Effector memory CD4-positive, alpha-beta T cell (primary cell): ENCODE results near the gene CIZ1.
"Not testable (repeated sequence)": the region's sequence is repeated elsewhere in the genome, so short reads cannot be mapped to it uniquely, and the experiment has no call there.

Source experiments
- DNase-seq, 3 donors: peaks; one replicate each; pipeline ENCODE4 v3.0.0-alpha.2; 2020
- H3K27ac ChIP-seq: 2 replicates; pipeline ENCODE4 v1.7.0; 2013; ENCODE audit warnings: mild to moderate bottlenecking, low read length, moderate library complexity; ENCODE audit not compliant: insufficient read depth, poor library complexity, severe bottlenecking
- H3K27me3 ChIP-seq: replicated peaks from 2 replicates; pipeline ENCODE4 v1.7.0; 2013; ENCODE audit warnings: mild to moderate bottlenecking, low read length; ENCODE audit not compliant: insufficient read depth, control insufficient read depth, poor library complexity, severe bottlenecking
- H3K36me3 ChIP-seq: 2 replicates; pipeline ENCODE4 v1.7.0; 2013; ENCODE audit warnings: mild to moderate bottlenecking, low read length, moderate library complexity; ENCODE audit not compliant: control insufficient read depth, insufficient read depth
- H3K4me1 ChIP-seq: 2 replicates; pipeline ENCODE4 v1.7.0; 2013; ENCODE audit warnings: low read length, mild to moderate bottlenecking; ENCODE audit not compliant: control insufficient read depth, insufficient read depth, poor library complexity, severe bottlenecking
- H3K4me3 ChIP-seq: 2 replicates; pipeline ENCODE4 v1.7.0; 2013; ENCODE audit warnings: low read length, low read depth, mild to moderate bottlenecking; ENCODE audit not compliant: insufficient read depth, poor library complexity, severe bottlenecking
- H3K9me3 ChIP-seq: 2 replicates; pipeline ENCODE4 v1.7.0; 2013; ENCODE audit warnings: mild to moderate bottlenecking, low read length, moderate library complexity; ENCODE audit not compliant: control insufficient read depth

CIZ1 gene

DNA sequence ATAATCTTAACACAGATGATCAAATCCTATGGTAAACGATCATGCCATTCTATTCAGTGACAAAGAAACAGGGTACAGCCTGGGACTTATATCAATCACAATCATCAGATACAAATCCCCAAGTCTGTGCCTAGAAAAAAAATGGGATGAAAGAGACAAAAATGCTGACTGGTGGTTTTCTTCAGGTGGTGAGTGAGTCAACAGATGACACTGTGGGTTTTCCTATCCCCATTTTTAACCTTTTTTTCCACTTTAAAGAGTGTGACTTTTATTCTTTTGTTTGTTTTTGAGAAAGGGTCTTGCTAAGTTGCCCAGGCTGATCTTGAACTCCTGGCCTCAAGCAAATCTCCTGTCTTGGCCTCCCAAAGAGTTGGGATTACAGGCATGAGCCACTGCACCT is 3.2 kb downstream of the CIZ1 start:
- no peak overlapping the region for H3K4me3 ChIP-seq
- no peaks in the 10 kb centered on the region for H3K27me3 ChIP-seq
- DNase-seq = no peak
- H3K4me1 ChIP-seq = peaks cover 19% of the 10 kb centered on the region
- no peaks in the 10 kb centered on the region for H3K9me3 ChIP-seq
- peaks cover 22% of the 10 kb centered on the region for H3K36me3 ChIP-seq
- no peak overlapping the region for H3K27ac ChIP-seq

DNA sequence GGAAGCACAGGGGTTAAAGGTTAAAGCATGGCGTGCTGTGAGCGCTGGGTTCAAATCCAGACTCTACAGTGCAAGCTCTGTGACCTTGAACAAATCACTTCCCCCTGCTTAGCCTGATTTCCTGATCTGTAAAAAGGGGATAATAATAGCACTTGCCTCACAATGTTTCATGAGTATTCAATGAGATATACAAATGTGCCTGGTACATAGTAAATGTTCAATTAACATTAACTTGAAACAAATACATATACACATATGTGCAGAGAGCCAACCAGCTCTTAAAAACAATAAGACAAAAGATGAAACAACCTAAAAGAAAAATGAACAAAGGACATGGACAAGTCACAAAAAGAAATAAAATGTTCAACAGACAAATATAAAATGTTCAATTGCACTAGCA is 4.0 kb downstream of the CIZ1 start:
- Histone ChIP-seq H3K4me1 (peaks cover 19% of the 10 kb centered on the region), H3K36me3 (peaks cover 30% of the 10 kb centered on the region), H3K27ac (no peak overlapping the region), H3K4me3 (no peak overlapping the region), H3K27me3 (no peaks in the 10 kb centered on the region), H3K9me3 (no peaks in the 10 kb centered on the region)
- no peak for DNase-seq

DNA sequence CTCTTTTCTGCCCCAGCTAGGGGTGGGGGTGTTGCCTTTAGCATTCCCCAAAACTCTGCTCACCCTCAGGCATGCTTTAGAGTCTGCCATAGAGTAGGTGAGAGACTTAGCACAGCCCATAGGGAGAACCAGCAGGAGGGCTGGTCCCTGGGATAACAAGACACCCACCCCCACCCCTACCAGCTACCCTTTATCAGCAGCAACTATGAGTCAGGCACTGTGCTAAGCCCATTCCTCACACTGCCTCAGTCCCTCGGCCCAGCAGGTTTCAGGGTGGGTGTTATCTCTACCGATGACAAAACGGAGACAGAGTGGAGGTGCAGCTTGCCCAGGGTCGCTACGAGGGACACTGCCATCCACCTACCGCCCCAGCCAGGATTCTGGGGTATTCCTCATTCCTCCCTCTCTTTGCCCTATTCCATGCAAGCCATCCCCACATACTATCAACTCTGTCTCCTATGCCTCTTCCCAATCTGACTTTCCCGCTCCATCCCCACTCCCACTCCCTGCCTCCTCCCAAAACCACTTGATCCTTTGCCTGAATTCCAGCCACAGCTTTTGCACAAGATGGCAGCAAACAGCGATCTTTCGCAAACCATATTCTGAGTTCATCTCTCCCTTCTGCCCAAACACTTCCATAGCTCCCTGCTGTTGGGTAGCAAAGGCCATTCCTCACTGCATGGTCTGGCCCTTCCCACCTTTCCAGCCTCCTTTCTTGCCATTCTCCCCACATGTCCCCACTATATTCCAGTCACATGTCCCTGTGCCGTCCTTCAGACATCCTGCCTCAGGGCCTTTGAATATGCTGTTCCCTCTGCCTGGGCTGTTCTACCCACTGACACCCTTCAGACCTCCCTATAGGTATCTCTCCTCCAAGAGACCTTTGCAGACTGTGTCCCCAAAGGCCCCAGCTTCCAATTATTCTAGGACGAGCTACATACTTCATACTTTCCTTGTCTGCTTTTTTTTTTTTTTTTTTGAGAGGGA is 5.1 kb downstream of the CIZ1 start:
- Histone ChIP-seq H3K9me3 (no peaks in the 10 kb centered on the region), H3K27ac (no peak overlapping the region), H3K4me3 (no peak overlapping the region), H3K4me1 (peaks cover 13% of the 10 kb centered on the region), H3K36me3 (peaks cover 31% of the 10 kb centered on the region), H3K27me3 (no peaks in the 10 kb centered on the region)
- DNase-seq = no peak

DNA sequence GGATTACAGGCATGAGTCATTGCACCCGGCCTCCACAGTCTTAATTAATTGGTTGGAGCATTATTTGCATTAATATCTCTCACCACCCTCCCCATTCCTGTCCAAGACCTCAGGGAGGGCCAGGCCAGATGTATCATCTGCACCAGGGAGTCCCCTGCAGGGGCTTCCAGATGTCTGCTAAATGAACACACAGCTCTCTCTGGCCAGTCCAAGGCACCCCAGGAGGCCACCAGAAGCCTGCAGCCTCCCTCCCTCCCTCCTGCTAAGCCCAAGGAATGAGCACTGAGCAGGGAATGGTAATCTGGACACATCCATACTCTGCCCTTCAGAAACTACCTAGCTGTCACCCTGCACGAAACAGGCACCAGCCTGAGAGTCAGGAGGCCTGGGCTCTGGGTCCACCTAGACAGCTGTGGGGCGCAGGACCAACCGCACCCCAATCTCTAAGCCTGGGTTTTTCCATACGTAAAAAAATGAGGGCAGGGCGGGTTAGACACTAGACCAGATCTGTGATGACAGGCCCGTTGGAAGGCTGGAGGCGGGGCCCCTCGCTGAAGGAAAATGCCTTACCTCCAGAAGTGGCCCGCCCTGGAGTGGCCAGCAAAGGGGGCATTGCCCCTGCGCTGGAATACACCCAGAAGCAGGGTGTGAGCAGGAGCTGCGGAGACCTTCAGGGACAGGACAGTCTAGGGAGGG is 8.3 kb downstream of the CIZ1 start:
- peaks cover 57% of the 10 kb centered on the region for H3K36me3 ChIP-seq
- DNase-seq = no peak
- no peak overlapping the region for H3K4me3 ChIP-seq
- no peaks in the 10 kb centered on the region for H3K9me3 ChIP-seq
- H3K27me3 ChIP-seq = no peaks in the 10 kb centered on the region
- H3K27ac ChIP-seq = no peak overlapping the region
- no peaks in the 10 kb centered on the region for H3K4me1 ChIP-seq

DNA sequence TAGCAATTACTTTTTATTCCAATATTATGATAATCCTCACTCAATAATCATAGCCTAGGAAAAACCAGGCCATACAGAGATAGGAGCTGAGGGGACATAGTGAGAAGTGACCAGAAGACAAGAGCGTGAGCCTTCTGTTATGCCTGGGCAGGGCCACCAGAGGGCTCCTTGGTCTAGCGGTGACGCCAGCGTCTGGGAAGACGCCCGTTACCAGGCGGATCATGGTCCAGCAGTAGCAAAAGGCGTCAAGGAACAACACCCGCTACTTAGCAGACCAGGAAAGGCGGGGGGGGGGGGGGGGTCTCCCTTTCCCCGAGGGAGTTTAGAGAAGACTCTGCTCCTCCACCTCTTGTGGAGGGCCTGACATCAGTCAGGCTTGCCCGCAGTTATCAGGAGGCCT is 9.9 kb downstream of the CIZ1 start:
- H3K9me3 ChIP-seq, H3K4me1 ChIP-seq, H3K27ac ChIP-seq, DNase-seq, H3K4me3 ChIP-seq, H3K27me3 ChIP-seq: not testable (repeated sequence)
- H3K36me3 ChIP-seq = peaks cover 66% of the 10 kb centered on the region

DNA sequence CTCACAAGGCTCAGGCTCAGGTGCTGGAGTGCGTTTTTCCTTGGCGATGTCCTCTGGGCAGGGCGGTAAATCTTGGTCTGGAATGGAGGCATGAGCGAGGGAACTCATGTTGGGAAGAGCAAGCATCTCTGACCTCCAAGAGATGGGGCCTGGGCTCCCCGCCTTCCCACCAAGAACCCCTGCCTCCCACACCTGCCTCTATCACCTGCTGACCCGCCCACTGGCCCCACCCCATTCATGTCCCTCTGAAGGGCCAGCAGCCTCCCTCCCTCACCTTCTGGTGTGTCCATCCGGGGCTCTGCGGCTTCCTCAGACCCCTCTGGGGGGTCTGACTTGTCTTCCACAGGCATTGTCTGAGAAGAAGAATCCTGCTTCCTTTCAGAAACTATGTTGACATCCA is 10.9 kb downstream of the CIZ1 start:
- Histone ChIP-seq H3K27ac (no peak overlapping the region), H3K4me3 (no peak overlapping the region), H3K9me3 (no peaks in the 10 kb centered on the region), H3K4me1 (no peaks in the 10 kb centered on the region), H3K36me3 (peaks cover 72% of the 10 kb centered on the region), H3K27me3 (no peaks in the 10 kb centered on the region)
- DNase-seq = no peak

DNA sequence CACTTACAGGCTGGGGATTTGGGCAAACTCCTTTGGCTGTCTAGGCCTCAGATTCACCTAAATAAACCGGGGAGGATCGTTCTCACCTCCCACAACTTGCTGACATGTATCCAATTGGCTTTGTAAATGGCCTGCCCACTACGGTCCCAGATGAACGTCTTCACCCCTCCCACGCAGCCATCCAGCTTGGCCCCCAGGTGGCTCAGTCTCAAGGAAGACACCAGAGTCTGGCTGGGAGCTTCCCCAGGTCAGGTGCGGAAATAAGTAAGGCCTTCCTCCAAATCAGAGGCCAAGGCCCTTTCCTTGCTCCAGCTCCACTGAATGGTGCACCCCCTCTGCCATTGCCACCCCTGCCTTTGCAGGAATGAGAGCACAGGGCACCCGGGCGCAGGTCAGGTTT is 11.4 kb downstream of the CIZ1 start:
- H3K4me3 ChIP-seq = no peak overlapping the region
- DNase-seq = no peak
- H3K36me3 ChIP-seq = peaks cover 76% of the 10 kb centered on the region
- no peaks in the 10 kb centered on the region for H3K4me1 ChIP-seq
- H3K9me3 ChIP-seq = no peaks in the 10 kb centered on the region
- H3K27me3 ChIP-seq = no peaks in the 10 kb centered on the region
- H3K27ac ChIP-seq = no peak overlapping the region

DNA sequence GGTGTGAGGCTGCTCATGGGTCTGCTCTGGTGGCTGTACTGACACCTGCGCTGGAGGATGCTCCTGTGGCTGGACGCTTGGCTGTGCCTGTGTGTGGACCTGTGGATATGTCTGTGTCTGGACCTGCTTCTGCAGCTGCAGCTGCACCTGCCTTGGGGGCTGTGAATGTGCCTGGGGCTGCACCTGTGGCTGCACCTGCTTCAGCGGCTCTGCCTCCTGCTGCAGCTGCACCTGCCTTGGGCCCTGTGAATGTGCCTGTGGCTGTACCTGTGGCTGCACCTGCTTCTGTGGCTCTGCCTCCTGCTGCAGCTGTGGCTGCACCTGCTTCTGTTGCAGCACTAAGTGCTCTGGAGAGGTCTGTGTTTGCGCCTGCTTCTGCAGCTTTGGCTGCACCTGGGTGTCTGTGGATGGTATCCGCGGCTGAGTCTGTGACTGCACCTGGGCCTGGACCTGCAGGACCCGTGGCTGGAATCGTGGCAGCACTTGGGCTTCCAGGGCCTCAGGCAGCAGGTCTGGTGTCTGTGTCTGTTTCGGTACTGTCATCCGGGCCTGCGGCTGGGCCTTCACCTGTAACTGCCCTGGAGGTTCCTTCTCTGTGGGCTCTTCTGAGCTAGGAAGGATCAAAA is 12.5 kb downstream of the CIZ1 start:
- no peak for DNase-seq
- Histone ChIP-seq H3K4me1 (no peaks in the 10 kb centered on the region), H3K36me3 (peaks cover 70% of the 10 kb centered on the region), H3K9me3 (no peaks in the 10 kb centered on the region), H3K4me3 (no peak overlapping the region), H3K27ac (no peak overlapping the region), H3K27me3 (no peaks in the 10 kb centered on the region)

DNA sequence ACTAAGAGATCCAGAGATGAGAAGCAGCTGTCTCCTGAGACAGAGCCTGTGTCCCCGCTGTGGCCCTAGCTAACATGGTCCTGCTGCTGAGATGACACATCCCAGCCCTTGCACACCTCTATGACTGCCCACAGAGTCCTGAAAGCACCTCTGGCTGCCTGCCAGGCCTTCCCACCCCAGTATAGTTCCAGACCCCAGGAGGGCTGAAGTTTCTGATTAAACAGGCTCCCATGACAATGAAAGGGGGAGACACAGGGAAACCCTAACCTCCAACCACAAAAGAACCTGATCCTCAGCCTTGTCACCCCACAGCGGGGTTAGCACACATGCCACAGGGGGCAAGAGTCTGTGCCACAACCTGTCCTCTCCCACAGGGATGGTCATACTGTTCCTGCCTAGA is 15.6 kb downstream of the CIZ1 start:
- H3K36me3 ChIP-seq = peaks cover 54% of the 10 kb centered on the region
- H3K27ac ChIP-seq = no peak overlapping the region
- DNase-seq = no peak
- no peaks in the 10 kb centered on the region for H3K27me3 ChIP-seq
- no peaks in the 10 kb centered on the region for H3K9me3 ChIP-seq
- no peak overlapping the region for H3K4me3 ChIP-seq
- no peaks in the 10 kb centered on the region for H3K4me1 ChIP-seq

DNA sequence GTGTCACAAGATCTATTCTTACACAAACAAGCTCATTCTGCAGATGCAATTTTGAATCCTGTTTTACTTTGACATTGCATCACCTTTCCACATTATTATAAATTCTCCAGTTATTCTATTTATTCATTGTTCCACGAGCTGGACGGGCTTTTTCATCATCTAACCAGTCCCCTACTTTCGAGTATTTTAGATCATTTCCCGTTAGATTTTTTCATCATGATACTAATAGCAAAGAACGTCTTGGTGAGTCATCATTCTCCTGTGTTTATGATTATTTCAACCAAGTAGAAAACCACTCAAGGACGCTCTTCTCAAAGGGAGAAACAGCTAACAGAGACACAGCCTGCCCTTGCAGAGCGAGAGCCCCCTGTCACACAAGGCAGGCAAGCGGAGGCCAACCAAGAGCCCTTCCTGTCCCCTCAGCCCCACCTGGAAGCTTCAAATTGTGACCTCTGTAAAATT is 16.2 kb downstream of the CIZ1 start:
- DNase-seq = no peak
- Histone ChIP-seq H3K9me3 (no peaks in the 10 kb centered on the region), H3K27ac (no peak overlapping the region), H3K4me1 (no peaks in the 10 kb centered on the region), H3K4me3 (no peak overlapping the region), H3K36me3 (peaks cover 52% of the 10 kb centered on the region), H3K27me3 (no peaks in the 10 kb centered on the region)
